GM18907 (cell line): Measurements from ENCODE around the gene CPA1.

Experiments used
- ATAC-seq: cut with Tn5 transposase; IDR thresholded peaks from one replicate; pipeline ENCODE4 v1.9.1; 2021; ENCODE audit warnings: mild to moderate bottlenecking, moderate library complexity; ENCODE audit not compliant: unreplicated experiment

CPA1 gene

DNA sequence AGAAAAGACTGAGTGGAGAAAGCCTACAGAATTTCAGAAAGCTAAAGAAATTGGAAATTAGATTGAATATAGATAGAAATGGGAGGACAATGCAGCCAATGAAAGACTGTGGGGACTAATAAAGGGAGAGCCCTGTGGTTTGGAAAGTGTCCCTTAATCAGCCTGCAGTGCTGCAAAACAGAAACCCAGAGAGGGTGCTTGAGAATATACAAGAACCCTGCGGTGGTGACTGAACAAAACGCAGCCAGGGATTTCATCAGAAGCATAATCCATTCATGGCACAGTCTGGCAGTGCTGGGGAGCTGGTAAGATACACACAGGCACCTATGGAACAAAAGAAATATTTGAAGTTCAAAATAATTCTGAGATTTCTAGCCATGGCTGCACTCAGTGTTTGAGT, 41.4 kb downstream of the CPA1 start:
- ATAC-seq: no peak

- ATAC-seq: no peak
Measured at GRCh38 chr7:130423501-130424037, 43.3 kb downstream of the CPA1 start.

GRCh38 chr7:130425796-130426195, 45.5 kb downstream of the CPA1 start:
- no peak for ATAC-seq

DNA sequence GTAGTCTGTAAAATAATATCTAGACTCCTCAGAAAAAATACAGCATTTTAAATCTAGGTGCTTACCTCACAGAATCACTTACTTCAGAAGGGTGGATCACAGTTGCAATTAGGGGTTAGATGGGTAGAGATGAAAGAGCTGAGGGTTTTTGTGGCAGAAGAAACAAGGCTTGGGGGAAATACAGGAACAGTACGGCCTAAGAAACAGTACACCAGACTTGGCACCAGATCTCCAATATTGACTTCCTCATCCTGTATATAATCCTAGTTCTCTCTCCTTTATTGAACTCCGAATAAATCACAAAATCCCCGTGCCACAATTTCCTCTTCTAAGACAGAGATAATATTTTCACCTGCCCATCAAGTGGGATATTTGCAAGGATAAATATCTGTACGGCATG, 46.3 kb downstream of the CPA1 start:
- ATAC-seq: no peak

- no peak for ATAC-seq
Measured at GRCh38 chr7:130429019-130429418, 48.7 kb downstream of the CPA1 start.

GRCh38 chr7:130430115-130430514, 49.8 kb downstream of the CPA1 start:
- no peak for ATAC-seq

GRCh38 chr7:130430841-130431666, 50.8 kb downstream of the CPA1 start:
- ATAC-seq: no peak

DNA sequence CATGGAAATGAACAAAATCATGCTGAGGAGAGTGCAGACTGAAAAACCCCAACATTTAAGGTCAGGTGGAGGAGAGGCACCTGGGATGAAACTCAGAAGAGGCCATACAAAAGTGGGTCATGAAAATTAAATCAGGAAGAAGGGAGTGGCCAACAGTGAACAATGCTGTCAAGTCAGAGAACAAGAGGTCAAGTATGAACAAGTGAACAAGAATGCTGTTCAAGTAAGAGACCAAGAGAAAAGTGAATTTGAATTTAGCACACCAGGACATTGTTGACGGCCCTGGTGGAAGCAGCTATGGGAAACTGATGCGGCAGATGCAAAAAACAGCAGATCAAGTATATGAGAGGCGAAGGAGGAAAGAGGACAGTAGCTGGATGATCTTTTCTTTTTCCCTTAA, 52.6 kb downstream of the CPA1 start:
- ATAC-seq: no peak

DNA sequence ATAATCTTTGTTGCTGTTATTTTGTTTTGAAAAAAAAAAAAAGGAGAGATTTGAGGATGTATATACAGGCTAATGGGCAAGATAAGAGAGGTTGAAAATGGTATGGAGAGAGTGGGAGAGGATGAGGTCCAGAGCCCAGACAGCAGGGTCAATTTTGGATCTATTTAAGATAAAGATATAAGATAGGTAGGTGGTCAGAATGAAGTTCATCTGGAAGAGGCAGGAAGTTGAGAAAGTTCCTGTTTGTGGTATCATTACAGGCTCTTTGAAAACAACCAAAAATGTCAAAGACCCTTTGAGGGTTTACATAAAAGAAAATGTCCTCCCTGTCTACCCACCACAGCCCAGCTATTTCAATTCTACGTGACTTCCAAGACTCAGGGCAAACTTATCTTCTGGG, 53.0 kb downstream of the CPA1 start:
- ATAC-seq: no peak

DNA sequence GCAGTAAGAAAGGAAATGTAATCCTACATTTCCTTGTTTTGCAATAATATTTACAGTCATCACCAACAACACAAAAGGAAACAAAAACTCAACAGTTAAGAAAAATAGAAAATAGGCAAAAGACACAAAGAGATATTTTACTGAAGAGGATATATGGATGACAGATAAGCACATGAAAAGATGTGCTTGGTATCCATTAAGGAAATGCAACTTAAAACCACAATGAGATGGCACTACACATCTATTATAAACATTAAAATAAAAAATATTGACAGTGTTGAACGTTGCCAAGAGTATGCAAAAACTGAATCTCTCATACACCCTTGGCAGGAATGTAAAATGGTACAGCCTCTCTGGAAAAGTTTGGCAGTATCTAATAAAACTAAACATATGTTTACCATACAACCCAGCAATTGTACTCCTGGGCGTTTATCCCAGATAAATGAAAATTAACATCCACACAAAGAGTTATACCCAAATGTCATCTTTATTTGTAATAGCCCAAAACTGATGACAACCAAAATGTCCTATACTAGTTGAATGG, 55.1 kb downstream of the CPA1 start:
- no peak for ATAC-seq

DNA sequence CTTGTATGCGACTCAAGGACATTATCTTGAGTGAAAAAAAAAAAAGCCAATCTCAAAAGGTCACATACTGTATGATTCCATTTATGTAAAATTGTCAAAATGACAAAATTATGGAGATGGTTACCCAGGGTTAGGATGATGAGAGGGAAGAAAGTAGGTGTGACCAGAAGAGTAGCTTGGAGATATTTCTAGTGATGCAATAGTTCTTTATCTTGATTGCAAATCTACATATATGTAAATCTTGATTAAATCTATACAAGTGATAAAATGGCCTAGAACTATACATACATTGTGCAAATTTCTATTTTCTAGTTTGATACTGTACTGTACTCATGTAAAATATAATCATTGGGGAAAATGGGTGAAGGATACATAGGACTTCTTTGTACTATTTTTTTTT, 56.0 kb downstream of the CPA1 start:
- ATAC-seq: no peak
